Lung (tissue), 12 donors: Measurements from ENCODE around the gene CXorf65. TPM values are rescaled to one million over a fixed set of nuclear protein-coding genes. Genes with fewer than 3 reads are reported as not detected.

Experiments used
- ATAC-seq: fragments of 200-7000 bp; cut with Tn5 transposase; one replicate; pipeline ENCODE4 v1.9.1; 2020; ENCODE audit warnings: moderate number of reproducible peaks; ENCODE audit not compliant: insufficient read depth, low FRiP score
- DNase-seq, 3 donors: peaks; one replicate each; pipeline ENCODE4 v3.0.0-alpha.2; 2013 to 2017
- H3K27ac ChIP-seq, 2 donors: one replicate each; pipeline ENCODE4 v1.5.1; 2013; ENCODE audit warnings: mild to moderate bottlenecking in 2 of 2, moderate library complexity in 2 of 2, control low read depth in 1 of 2, inconsistent platforms in 1 of 2, low read depth in 1 of 2, low read length in 1 of 2
- H3K27me3 ChIP-seq, 3 donors: one replicate each; pipeline ENCODE4 v1.5.1; 2013; ENCODE audit warnings: low read length in 2 of 3; ENCODE audit not compliant: control insufficient read depth in 3 of 3, insufficient read depth in 3 of 3
- H3K36me3 ChIP-seq, 4 donors: one replicate each; pipeline ENCODE4 v1.5.1; 2013; ENCODE audit warnings: low read length in 4 of 4, mild to moderate bottlenecking in 1 of 4, moderate library complexity in 1 of 4; ENCODE audit not compliant: control insufficient read depth in 4 of 4, insufficient read depth in 4 of 4
- H3K4me1 ChIP-seq, 5 donors: one replicate each; pipeline ENCODE4 v1.5.1; 2013; ENCODE audit warnings: low read length in 5 of 5, mild to moderate bottlenecking in 2 of 5, moderate library complexity in 1 of 5; ENCODE audit not compliant: control insufficient read depth in 5 of 5, insufficient read depth in 5 of 5
- H3K4me3 ChIP-seq: one replicate; pipeline ENCODE4 v1.5.1; 2013; ENCODE audit warnings: mild to moderate bottlenecking, control low read depth, moderate library complexity
- H3K9ac ChIP-seq, 2 donors: one replicate each; pipeline ENCODE4 v1.5.1; 2013; ENCODE audit warnings: low read length in 2 of 2, control low read depth in 1 of 2; ENCODE audit not compliant: insufficient read depth in 1 of 2
- H3K9me3 ChIP-seq, 4 donors: one replicate each; pipeline ENCODE4 v1.5.1; 2013; ENCODE audit warnings: low read length in 3 of 4, mild to moderate bottlenecking in 1 of 4, moderate library complexity in 1 of 4; ENCODE audit not compliant: control insufficient read depth in 4 of 4, insufficient read depth in 3 of 4
- WGBS, 2 donors: extraction: QIAGEN DNeasy Blood & Tissue Kit; methylation state at CpG; one replicate each; pipeline ENCODE4 v1.1.7; 2013; 5-methylcytosine and 5-hydroxymethylcytosine counted together
- polyA plus RNA-seq, 2 donors: library from polyadenylated mRNA; stranded (reverse); fragments of 200-250 nt; gene quantifications; one replicate each; pipeline ENCODE4 v1.2.1, GENCODE V29; 2013
- total RNA-seq, 2 donors: library from RNA; depleted of rRNA in 1 of 2; stranded (reverse); fragments of >200 nt in 1 of 2; gene quantifications; one replicate each; pipeline ENCODE4 v1.2.1, GENCODE V29; 2014 to 2021
- TF ChIP-seq, protein P1 (sequence below): IDR thresholded peaks from 2 replicates; pipeline ENCODE4 v1.5.1; 2012; ENCODE audit warnings: mild to moderate bottlenecking; ENCODE audit errors: control extremely low read depth, extremely low read depth
- donor health status: control.
- donor health status: control.
- donor health status: Bipolar disorder and iron deficiency.
- donor health status: healthy.
- donor health status: DM: yes; HTN: yes; CAD: no.

The CXorf65 gene
- total and polyA plus RNA-seq, 4 donors: 0.95 to 2.6 TPM; not detected in 2

GRCh38 chrX:71128915-71129765 is 22.6 kb upstream of the CXorf65 start:
- TF ChIP-seq, protein P1, sequence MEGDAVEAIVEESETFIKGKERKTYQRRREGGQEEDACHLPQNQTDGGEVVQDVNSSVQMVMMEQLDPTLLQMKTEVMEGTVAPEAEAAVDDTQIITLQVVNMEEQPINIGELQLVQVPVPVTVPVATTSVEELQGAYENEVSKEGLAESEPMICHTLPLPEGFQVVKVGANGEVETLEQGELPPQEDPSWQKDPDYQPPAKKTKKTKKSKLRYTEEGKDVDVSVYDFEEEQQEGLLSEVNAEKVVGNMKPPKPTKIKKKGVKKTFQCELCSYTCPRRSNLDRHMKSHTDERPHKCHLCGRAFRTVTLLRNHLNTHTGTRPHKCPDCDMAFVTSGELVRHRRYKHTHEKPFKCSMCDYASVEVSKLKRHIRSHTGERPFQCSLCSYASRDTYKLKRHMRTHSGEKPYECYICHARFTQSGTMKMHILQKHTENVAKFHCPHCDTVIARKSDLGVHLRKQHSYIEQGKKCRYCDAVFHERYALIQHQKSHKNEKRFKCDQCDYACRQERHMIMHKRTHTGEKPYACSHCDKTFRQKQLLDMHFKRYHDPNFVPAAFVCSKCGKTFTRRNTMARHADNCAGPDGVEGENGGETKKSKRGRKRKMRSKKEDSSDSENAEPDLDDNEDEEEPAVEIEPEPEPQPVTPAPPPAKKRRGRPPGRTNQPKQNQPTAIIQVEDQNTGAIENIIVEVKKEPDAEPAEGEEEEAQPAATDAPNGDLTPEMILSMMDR: peak; percentile 65
- Histone ChIP-seq H3K4me1 (no peaks in the 10 kb centered on the region), H3K9ac (no peak overlapping the region), H3K36me3 (peaks cover 19 to 35% (median 24%) of the 10 kb centered on the region in 4 donors), H3K27me3 (no peaks in the 10 kb centered on the region), H3K4me3 (no peak overlapping the region), H3K27ac (no peak overlapping the region), H3K9me3 (no peaks in the 10 kb centered on the region)
- peak; percentile 76 for ATAC-seq
- 33 to 34% methylated on average over 18 of the region's 18 CpGs for WGBS, 2 donors
- peak; percentile 69 to 70 (median 70) for DNase-seq

- no peak overlapping the region for H3K9ac ChIP-seq
- H3K4me1 ChIP-seq: no peaks in the 10 kb centered on the region
- H3K27me3 ChIP-seq: no peaks in the 10 kb centered on the region
- H3K4me3 ChIP-seq: no peak overlapping the region
- H3K9me3 ChIP-seq: no peaks in the 10 kb centered on the region
- TF ChIP-seq, protein P1: no peak
- no peak overlapping the region for H3K27ac ChIP-seq
- WGBS, 2 donors: 83 to 89% methylated on average over 12 of the region's 12 CpGs
- ATAC-seq (no peak), DNase-seq (no peak)
- peaks cover 19 to 38% (median 23%) of the 10 kb centered on the region in 4 donors for H3K36me3 ChIP-seq
These were observed 21.8 kb upstream of the CXorf65 start for GRCh38 chrX:71128166-71128833.

DNA sequence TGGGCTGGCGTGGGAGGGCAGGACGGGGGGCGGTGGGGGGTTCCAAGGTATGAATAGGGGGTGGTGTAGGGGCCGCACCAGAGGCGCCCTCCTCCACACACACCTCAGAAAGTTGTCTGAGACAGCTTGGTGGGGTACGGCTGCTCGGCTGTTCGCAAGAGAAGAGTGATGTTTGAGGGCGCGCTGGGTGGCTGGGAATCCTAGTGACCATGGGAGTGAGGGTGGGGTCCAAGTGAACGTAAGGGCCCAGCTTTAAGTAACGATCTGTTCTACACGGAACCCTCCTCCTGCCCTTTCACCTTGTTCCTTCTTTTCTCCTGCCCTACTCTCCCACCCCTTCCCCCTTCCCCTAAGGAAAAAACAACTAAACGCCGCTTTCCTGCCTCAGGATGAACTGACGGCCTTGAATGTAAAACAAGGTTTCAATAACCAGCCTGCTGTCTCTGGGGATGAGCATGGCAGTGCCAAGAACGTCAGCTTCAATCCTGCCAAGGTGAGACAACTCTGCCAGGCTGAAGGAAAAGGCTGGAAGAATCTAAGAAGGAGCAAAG is 12.5 kb upstream of the CXorf65 start:
- Histone ChIP-seq H3K27me3 (no peaks in the 10 kb centered on the region), H3K36me3 (peaks cover 11 to 30% (median 20%) of the 10 kb centered on the region in 4 donors), H3K9ac (peak overlapping the region; percentile 56 to 83), H3K4me1 (peaks cover 0 to 7% (median 3%) of the 10 kb centered on the region in 5 donors), H3K27ac (peak overlapping the region in 1 of 2 donors; percentile 51), H3K9me3 (peaks cover 0 to 2% (median 0%) of the 10 kb centered on the region in 4 donors), H3K4me3 (no peak overlapping the region)
- no peak for ATAC-seq
- TF ChIP-seq, protein P1: no peak
- 3 to 29% methylated on average over 9 to 17 of the region's 17 CpGs for WGBS, 2 donors
- no peak for DNase-seq
